ENCODE results near the gene USP20. TPM values are rescaled to one million over a fixed set of nuclear protein-coding genes. Genes with fewer than 3 reads are reported as not detected.
A peak's percentile ranks its signal among the peaks of the same experiment; 100 is the strongest.

USP20 gene
- total and polyA plus RNA-seq, 4 experiments from 2014 or later = 36.5 to 132 (median 89.6) TPM

DNA sequence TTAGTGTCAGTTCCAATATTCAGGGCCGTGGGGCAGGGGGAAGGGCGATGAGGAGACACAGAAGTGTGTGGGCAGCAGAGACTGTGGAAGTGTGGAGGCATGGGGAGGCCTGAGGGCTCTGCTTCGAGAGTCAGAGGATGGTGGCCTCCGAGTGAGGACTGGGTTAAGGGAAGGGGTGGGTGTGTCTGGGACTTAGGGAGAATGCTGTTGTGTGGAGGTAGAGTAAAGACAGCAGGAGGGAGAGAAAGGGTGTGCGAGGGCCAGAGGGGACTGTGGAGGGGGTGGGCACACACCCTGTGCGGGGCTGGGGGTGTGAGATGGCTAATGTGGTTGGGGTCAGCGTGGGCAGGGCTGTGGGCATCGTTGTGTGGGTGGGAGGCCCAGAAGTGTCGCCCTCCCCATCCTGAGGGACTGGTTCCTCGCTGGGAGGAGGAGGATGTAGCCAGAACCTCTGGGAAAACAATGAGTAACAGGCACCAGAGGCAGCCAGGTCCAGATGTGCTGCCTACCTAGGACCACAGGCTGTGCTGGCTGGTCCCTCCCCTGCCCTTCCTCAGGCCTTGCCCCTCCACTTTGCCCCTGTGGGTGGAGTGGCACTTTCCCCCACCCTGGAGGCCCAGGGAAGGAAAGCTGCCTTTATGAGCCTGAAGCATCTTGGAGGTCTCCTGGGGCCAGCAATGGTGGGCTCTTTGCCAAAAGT is 4.2 kb downstream of the USP20 start:
- Mint-ChIP-seq H3K27me3 (no peaks in the 10 kb centered on the region), H3K27ac (peak overlapping the region; percentile 64 to 95 (median 85)), H3K4me1 (peaks cover 41 to 75% (median 59%) of the 10 kb centered on the region in 4 donors), H3K36me3 (peaks cover 11 to 41% of the 10 kb centered on the region in 2 donors), H3K4me3 (peak overlapping the region; percentile 55 to 94 (median 70)), H3K9me3 (no peaks in the 10 kb centered on the region)
- POLR2A ChIA-PET (ENCODE audit: partially characterized antibody) = interaction anchor here (0.9 to 10.4 kb wide), 7 partner anchors 15 to 94 kb away, joined by 3 to 221 read pairs (median 4); partner anchors contain the start of gene TOR1A
- Histone ChIP-seq H3K4me3 (ENCODE audit: low read length in 2 of 2) (no peak overlapping the region), H3K9me3 (ENCODE audit: control insufficient read depth in 1 of 2, low read length in 2 of 2) (no peaks in the 10 kb centered on the region), H3K27me3 (ENCODE audit: insufficient read depth, low read length) (no peaks in the 10 kb centered on the region), H3K4me1 (ENCODE audit: insufficient read depth, low read length) (peaks cover 57% of the 10 kb centered on the region), H3K27ac (ENCODE audit: low read depth, low read length) (peak overlapping the region; percentile 40), H3K36me3 (ENCODE audit: insufficient read depth, low read length) (peaks cover 11% of the 10 kb centered on the region)
- DNase-seq = no peak
- intact Hi-C loops (cut with micrococcal nuclease) = loop anchor here (5.0 kb wide), 1 partner anchor 123 kb away; no protein-coding TSS in a partner anchor
- CTCF ChIA-PET (ENCODE audit: partially characterized antibody) = interaction anchor here (1.0 to 6.2 kb wide), 2 partner anchors 47 to 99 kb away, joined by 3 to 41 read pairs; no protein-coding TSS in a partner anchor

DNA sequence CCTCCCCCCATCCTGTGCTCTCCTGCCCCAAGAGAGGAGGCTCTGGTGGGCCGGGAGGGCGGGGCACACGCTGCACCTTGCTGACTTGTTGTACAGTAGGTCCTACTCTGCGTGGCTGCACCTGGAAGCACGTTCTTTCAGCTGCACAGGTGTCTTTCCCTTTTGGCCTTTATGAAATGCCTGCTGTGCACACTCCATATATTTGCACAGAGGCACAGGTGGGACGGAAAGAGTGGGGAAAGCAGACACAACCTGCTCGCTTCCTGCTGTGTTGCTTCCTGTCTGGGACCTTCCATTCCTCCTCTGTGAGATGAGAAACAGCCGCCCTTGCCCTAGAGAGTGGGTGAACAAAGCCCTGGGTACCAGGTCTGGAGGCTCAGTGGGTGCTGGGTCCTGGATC is 4.8 kb downstream of the USP20 start:
- Histone ChIP-seq H3K4me3 (ENCODE audit: low read length in 2 of 2) (no peak overlapping the region), H3K27me3 (ENCODE audit: insufficient read depth, low read length) (no peaks in the 10 kb centered on the region), H3K36me3 (ENCODE audit: insufficient read depth, low read length) (peaks cover 11% of the 10 kb centered on the region), H3K9me3 (ENCODE audit: control insufficient read depth in 1 of 2, low read length in 2 of 2) (no peaks in the 10 kb centered on the region), H3K4me1 (ENCODE audit: insufficient read depth, low read length) (peaks cover 61% of the 10 kb centered on the region), H3K27ac (ENCODE audit: low read depth, low read length) (peak overlapping the region; percentile 40)
- ChIA-PET POLR2A (ENCODE audit: partially characterized antibody) (interaction anchor here (1.1 kb wide), 4 partner anchors 23 to 93 kb away, joined by 3 to 5 read pairs (median 4); no protein-coding TSS in a partner anchor), CTCF (ENCODE audit: partially characterized antibody) (interaction anchor here (0.7 kb wide), 1 partner anchor 120 kb away, joined by 3 read pairs; no protein-coding TSS in a partner anchor)
- intact Hi-C loops (cut with micrococcal nuclease) = no loop called here
- H3K36me3 Mint-ChIP-seq = peaks cover 10 to 35% of the 10 kb centered on the region in 2 donors
- H3K4me1 Mint-ChIP-seq = peaks cover 41 to 75% (median 58%) of the 10 kb centered on the region in 4 donors
- no peaks in the 10 kb centered on the region for H3K9me3 Mint-ChIP-seq
- H3K4me3 Mint-ChIP-seq = peak overlapping the region; percentile 28 to 94 (median 59)
- DNase-seq = peak in 2 of 5 donors; percentile 17 to 58
- H3K27me3 Mint-ChIP-seq = no peaks in the 10 kb centered on the region
- H3K27ac Mint-ChIP-seq = peak overlapping the region; percentile 38 to 93 (median 81)

DNA sequence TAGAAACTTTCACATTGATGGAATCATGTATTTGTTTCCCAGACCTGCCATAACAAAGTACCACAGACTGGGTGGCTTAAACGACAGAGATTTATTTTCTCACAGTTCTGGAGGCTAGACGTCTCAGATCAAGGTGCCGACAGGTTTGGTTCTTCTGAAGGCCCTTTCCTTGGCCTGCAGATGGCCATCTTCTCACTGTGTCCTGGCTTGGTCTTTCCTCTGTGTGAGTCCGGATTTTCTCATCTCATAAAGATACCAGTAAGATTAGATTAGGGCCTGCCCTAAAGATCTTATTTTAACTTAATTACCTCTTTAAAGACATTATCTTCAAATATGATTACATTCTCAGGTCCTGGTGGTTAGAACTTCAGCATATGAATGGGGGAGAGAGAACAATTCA is 5.8 kb downstream of the USP20 start:
- H3K36me3 Mint-ChIP-seq = peaks cover 10 to 29% of the 10 kb centered on the region in 2 donors
- H3K27ac Mint-ChIP-seq = peak overlapping the region in 6 of 7 donors; percentile 10 to 81 (median 46)
- Histone ChIP-seq H3K27ac (ENCODE audit: low read depth, low read length) (no peak overlapping the region), H3K27me3 (ENCODE audit: insufficient read depth, low read length) (no peaks in the 10 kb centered on the region), H3K4me1 (ENCODE audit: insufficient read depth, low read length) (peaks cover 67% of the 10 kb centered on the region), H3K9me3 (ENCODE audit: control insufficient read depth in 1 of 2, low read length in 2 of 2) (no peaks in the 10 kb centered on the region), H3K4me3 (ENCODE audit: low read length in 2 of 2) (no peak overlapping the region), H3K36me3 (ENCODE audit: insufficient read depth, low read length) (peaks cover 11% of the 10 kb centered on the region)
- ChIA-PET CTCF (ENCODE audit: partially characterized antibody) (no interaction called here), POLR2A (ENCODE audit: partially characterized antibody) (interaction anchor here (1.1 kb wide), 1 partner anchor 28 kb away, joined by 5 read pairs; no protein-coding TSS in a partner anchor)
- H3K4me3 Mint-ChIP-seq = peak overlapping the region in 2 of 8 donors; percentile 25 to 39
- no peaks in the 10 kb centered on the region for H3K27me3 Mint-ChIP-seq
- H3K4me1 Mint-ChIP-seq = peaks cover 46 to 76% (median 60%) of the 10 kb centered on the region in 4 donors
- intact Hi-C loops (cut with micrococcal nuclease) = no loop called here
- H3K9me3 Mint-ChIP-seq = no peaks in the 10 kb centered on the region
- DNase-seq = no peak

DNA sequence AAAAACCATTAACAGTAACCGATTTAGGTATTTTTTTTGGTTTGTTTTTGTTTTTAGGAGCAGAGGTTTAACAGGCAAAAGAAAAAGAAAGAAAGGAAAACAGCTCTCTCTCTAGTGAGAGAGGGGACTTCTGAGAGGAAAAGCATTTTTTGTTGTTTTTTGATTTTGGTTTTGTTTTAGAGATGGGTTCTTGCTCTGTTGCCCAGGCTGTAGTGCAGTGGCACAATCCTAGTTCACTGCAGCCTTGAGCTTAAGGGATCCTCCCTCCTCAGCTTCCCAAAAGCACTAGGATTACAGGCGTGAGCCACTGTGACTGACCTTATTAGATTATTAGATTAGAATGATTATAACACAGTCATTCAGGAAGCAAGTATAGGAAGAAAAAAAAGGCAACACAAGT is 10.1 kb downstream of the USP20 start:
- Mint-ChIP-seq H3K27me3 (no peaks in the 10 kb centered on the region), H3K4me1 (peaks cover 21 to 49% (median 32%) of the 10 kb centered on the region in 4 donors), H3K27ac (peak overlapping the region; percentile 57 to 89 (median 84)), H3K9me3 (no peaks in the 10 kb centered on the region), H3K4me3 (peak overlapping the region in 5 of 8 donors; percentile 5 to 61 (median 53)), H3K36me3 (peaks cover 12 to 27% of the 10 kb centered on the region in 2 donors)
- POLR2A ChIA-PET (ENCODE audit: partially characterized antibody) = interaction anchor here (1.2 to 1.7 kb wide), 2 partner anchors 9 to 14 kb away, joined by 3 to 5 read pairs; no protein-coding TSS in a partner anchor
- H3K27ac ChIP-seq (ENCODE audit: low read depth, low read length) = no peak overlapping the region
- H3K27me3 ChIP-seq (ENCODE audit: insufficient read depth, low read length) = no peaks in the 10 kb centered on the region
- intact Hi-C loops (cut with micrococcal nuclease) = no loop called here
- H3K36me3 ChIP-seq (ENCODE audit: insufficient read depth, low read length) = peaks cover 21% of the 10 kb centered on the region
- H3K4me3 ChIP-seq (ENCODE audit: low read length in 2 of 2) = no peak overlapping the region
- no peaks in the 10 kb centered on the region for H3K9me3 ChIP-seq (ENCODE audit: control insufficient read depth in 1 of 2, low read length in 2 of 2)
- CTCF ChIA-PET (ENCODE audit: partially characterized antibody) = interaction anchor here (1.5 kb wide), 1 partner anchor 13 kb away, joined by 3 read pairs; no protein-coding TSS in a partner anchor
- peaks cover 34% of the 10 kb centered on the region for H3K4me1 ChIP-seq (ENCODE audit: insufficient read depth, low read length)
- DNase-seq = no peak

DNA sequence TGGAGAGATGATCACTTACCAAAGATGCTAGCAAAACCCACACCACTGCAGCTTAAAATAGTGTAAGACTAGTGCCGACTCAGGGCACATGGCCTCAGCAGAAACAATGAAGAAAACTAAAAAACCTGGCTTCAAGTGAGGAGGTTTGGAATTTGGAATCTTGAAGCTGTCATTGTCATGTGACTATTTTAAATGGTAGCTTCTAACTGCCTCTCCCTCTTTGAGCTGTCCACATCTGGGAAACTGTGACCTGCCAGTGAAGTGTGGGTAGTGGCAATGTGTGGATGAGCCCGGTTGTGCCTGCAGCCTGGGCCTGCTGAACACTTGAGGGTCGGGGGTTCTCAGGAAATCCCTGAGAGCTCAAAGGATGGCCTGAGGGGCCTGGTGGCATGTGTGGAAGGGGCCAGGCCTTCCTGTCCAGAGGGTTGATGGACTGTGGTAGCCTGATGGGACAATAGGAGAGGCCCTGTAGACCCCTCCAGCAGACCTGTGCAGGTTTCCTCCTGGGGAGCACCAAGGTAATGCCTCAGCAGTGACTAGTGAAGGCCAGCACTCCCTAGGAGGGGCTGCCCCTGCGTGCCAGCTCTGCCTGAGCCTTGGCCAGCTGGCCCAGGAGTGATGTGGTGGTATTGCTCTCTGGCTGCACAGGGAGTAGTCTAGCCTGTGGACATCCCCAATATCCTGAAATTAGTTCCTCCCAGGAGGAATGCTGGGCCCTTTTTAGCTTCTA is 13.6 kb downstream of the USP20 start:
- H3K27ac Mint-ChIP-seq = peak overlapping the region in 1 of 7 donors; percentile 78
- DNase-seq = no peak

DNA sequence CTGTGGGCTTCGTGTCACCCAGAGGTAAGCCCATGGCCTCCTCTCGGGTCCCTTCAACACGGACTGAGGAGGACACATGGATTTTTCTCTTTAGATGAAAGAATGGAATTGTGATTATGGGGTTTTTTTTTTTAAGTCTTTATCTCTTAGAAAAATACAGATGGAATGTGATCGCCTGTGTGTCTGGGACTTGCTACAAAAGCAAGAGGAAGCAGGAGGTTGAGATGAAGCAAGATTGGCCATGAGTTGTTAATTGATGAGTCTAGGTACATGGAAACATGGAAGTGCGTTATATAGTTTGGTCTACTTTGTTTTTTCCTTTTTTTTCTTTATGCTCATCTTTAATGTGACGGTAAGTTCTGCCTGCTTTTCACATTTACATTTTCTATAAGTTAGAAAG is 14.6 kb downstream of the USP20 start:
- POLR2A ChIA-PET (ENCODE audit: partially characterized antibody) = no interaction called here
- H3K36me3 Mint-ChIP-seq = peaks cover 39 to 57% of the 10 kb centered on the region in 2 donors
- no peaks in the 10 kb centered on the region for H3K27me3 Mint-ChIP-seq
- H3K4me3 ChIP-seq (ENCODE audit: low read length in 2 of 2) = no peak overlapping the region
- H3K4me1 Mint-ChIP-seq = peaks cover 29 to 48% (median 40%) of the 10 kb centered on the region in 4 donors
- CTCF ChIA-PET (ENCODE audit: partially characterized antibody) = interaction anchor here (1.4 kb wide), 1 partner anchor 35 kb away, joined by 3 read pairs; no protein-coding TSS in a partner anchor
- H3K4me3 Mint-ChIP-seq = no peak overlapping the region
- peaks cover 43% of the 10 kb centered on the region for H3K36me3 ChIP-seq (ENCODE audit: insufficient read depth, low read length)
- H3K9me3 ChIP-seq (ENCODE audit: control insufficient read depth in 1 of 2, low read length in 2 of 2) = no peaks in the 10 kb centered on the region
- H3K4me1 ChIP-seq (ENCODE audit: insufficient read depth, low read length) = peaks cover 32% of the 10 kb centered on the region
- intact Hi-C loops (cut with micrococcal nuclease) = no loop called here
- no peaks in the 10 kb centered on the region for H3K9me3 Mint-ChIP-seq
- H3K27ac Mint-ChIP-seq = peak overlapping the region in 4 of 7 donors; percentile 2 to 57 (median 30)
- no peak overlapping the region for H3K27ac ChIP-seq (ENCODE audit: low read depth, low read length)
- DNase-seq = no peak
- H3K27me3 ChIP-seq (ENCODE audit: insufficient read depth, low read length) = no peaks in the 10 kb centered on the region

More for the DNA sequence above, 13.6 kb downstream of the USP20 start:
- Histone ChIP-seq H3K27me3 (ENCODE audit: insufficient read depth, low read length) (no peaks in the 10 kb centered on the region), H3K9me3 (ENCODE audit: control insufficient read depth in 1 of 2, low read length in 2 of 2) (no peaks in the 10 kb centered on the region), H3K4me3 (ENCODE audit: low read length in 2 of 2) (no peak overlapping the region), H3K4me1 (ENCODE audit: insufficient read depth, low read length) (peaks cover 26% of the 10 kb centered on the region), H3K27ac (ENCODE audit: low read depth, low read length) (no peak overlapping the region), H3K36me3 (ENCODE audit: insufficient read depth, low read length) (peaks cover 40% of the 10 kb centered on the region)
- peaks cover 29 to 47% of the 10 kb centered on the region in 2 donors for H3K36me3 Mint-ChIP-seq
- ChIA-PET POLR2A (ENCODE audit: partially characterized antibody) (interaction anchor here (0.6 to 1.0 kb wide), 5 partner anchors 13 to 251 kb away, joined by 3 to 7 read pairs (median 3); partner anchors contain the start of gene TOR1B), CTCF (ENCODE audit: partially characterized antibody) (interaction anchor here (1.4 kb wide), 1 partner anchor 36 kb away, joined by 3 read pairs; no protein-coding TSS in a partner anchor)
- H3K4me1 Mint-ChIP-seq = peaks cover 20 to 43% (median 31%) of the 10 kb centered on the region in 4 donors
- H3K27me3 Mint-ChIP-seq = no peaks in the 10 kb centered on the region
- intact Hi-C loops (cut with micrococcal nuclease) = no loop called here
- no peaks in the 10 kb centered on the region for H3K9me3 Mint-ChIP-seq
- no peak overlapping the region for H3K4me3 Mint-ChIP-seq

Measured in CD4-positive, alpha-beta memory T cell (primary cell).